NCI-H1105 treated with DMSO at 0.1 percent for 48 hours (cell line): ENCODE results near the gene SLC66A3.

Experiments used
- DNase-seq: peaks from one replicate; lab custom pipeline; 2025; lab: John Stamatoyannopoulos, UW

Gene SLC66A3

GRCh38 chr2:11155381-11156035 lies at the start of gene SLC66A3:
TSS of gene SLC66A3 (plus strand) at chr2:11155467. CDS start at chr2:11155547, 80 bp downstream.
- peak; percentile 86 for DNase-seq

GRCh38 chr2:11109002-11109401 lies 46.3 kb upstream of the SLC66A3 start:
- no peak for DNase-seq

GRCh38 chr2:11112870-11113428 lies 42.3 kb upstream of the SLC66A3 start:
- no peak for DNase-seq

- no peak for DNase-seq
Observed at GRCh38 chr2:11117776-11118175, 37.5 kb upstream of the SLC66A3 start.

- no peak for DNase-seq
Observed at GRCh38 chr2:11118761-11119160, 36.5 kb upstream of the SLC66A3 start.

- no peak for DNase-seq
Observed at GRCh38 chr2:11121099-11121822, 34.0 kb upstream of the SLC66A3 start.

- DNase-seq = no peak
Observed at GRCh38 chr2:11121823-11122155, 33.5 kb upstream of the SLC66A3 start.

- no peak for DNase-seq
Observed at GRCh38 chr2:11122380-11122779, 32.9 kb upstream of the SLC66A3 start.

- DNase-seq = peak; percentile 25
Observed at GRCh38 chr2:11123001-11123809, 32.1 kb upstream of the SLC66A3 start.

GRCh38 chr2:11123856-11124759 lies 31.2 kb upstream of the SLC66A3 start:
- peak; percentile 67 for DNase-seq

- no peak for DNase-seq
Observed at GRCh38 chr2:11124760-11125068, 30.6 kb upstream of the SLC66A3 start.

GRCh38 chr2:11127761-11128160 lies 27.5 kb upstream of the SLC66A3 start:
- DNase-seq = no peak

GRCh38 chr2:11128243-11128951 lies 26.9 kb upstream of the SLC66A3 start:
- no peak for DNase-seq

GRCh38 chr2:11129598-11130449 lies 25.4 kb upstream of the SLC66A3 start:
- DNase-seq = no peak

- no peak for DNase-seq
Observed at GRCh38 chr2:11131166-11131920, 23.9 kb upstream of the SLC66A3 start.

GRCh38 chr2:11132036-11132671 lies 23.1 kb upstream of the SLC66A3 start:
- DNase-seq = no peak

- no peak for DNase-seq
Observed at GRCh38 chr2:11133238-11133935, 21.9 kb upstream of the SLC66A3 start.

GRCh38 chr2:11133936-11134320 lies 21.3 kb upstream of the SLC66A3 start:
- DNase-seq = no peak
